HUDEP-2 (cell line): ENCODE measurements around the gene ETFDH.
"Not testable (repeated sequence)": the region's sequence is repeated elsewhere in the genome, so short reads cannot be mapped to it uniquely, and the experiment has no call there.

Experiments used
- DNase-seq, 76 experiments: peaks; one replicate each; lab custom pipeline; 2025; ENCODE audit not compliant: unreplicated experiment in 76 of 76; lab: John Stamatoyannopoulos, UW

Gene ETFDH

DNA sequence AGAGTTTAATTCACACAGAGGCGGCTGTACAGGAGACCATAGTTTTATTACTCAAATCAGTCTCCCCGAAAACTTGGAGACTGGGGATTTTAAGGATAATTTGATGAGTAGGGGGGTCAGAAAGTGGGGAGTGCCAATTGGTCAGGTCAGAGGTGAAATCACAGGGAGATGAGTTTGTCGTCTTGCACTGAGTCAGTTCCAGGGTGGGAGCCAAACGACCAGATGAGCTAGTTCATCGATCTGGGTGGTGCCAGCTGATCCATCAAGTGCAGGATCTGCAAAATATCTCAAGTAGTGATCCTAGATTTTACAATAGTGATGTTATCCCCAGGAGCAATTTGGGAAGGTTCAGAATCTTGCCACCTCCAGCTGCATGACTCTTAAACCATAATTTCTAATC is 4.0 kb downstream of the ETFDH start:
- DNase-seq, result no peak

DNA sequence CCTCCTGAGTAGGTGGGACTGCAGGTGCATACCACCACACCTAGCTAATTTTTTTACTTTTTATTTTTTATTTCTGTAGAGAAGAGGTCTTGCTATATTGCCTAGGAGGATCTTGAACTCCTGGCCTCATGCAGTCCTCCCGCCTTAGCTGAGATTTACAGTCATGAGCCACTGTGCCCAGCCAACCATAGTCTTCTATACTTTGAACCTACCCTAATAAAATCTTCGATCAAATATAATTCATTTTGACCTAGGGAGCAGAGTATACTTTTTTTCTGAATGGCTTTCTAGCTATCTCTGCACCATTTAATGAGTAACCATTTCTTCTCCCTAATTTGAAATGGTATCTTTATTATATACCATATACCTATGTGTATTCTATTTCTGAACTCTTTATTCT is 6.7 kb downstream of the ETFDH start:
- DNase-seq, result no peak

DNA sequence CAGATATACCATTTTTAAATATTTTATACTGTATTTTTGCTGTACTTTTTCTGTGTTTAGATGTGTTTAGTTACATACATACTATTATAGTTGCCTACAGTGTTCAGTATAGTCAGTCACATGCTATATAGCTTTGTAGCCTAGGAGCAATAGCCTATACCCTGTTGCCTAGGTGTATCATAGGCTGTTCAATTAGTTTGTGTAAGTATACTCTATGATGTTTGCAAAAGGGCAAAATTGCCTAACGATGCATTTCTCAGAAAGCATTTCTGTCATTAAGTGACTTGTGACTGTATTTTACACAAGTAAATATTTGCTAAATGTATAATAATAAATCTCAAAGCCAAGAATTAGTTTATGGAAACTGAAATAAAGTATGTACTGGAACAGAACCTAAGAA is 9.5 kb downstream of the ETFDH start:
- DNase-seq, result no peak

DNA sequence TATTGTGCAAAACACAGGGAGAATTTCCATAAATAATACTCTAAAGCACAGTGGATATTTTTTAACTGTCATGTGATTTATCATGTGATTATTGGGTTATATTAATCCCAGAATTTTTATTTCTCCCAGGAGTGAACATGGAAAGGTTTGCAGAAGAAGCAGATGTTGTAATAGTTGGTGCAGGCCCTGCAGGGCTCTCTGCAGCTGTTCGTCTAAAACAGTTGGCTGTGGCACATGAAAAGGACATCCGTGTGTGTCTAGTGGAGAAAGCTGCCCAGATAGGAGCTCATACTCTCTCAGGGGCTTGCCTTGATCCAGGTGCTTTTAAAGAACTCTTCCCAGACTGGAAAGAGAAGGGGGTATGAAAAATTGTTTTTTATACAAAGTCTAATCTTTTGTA is 10.0 kb downstream of the ETFDH start:
- DNase-seq, result no peak

DNA sequence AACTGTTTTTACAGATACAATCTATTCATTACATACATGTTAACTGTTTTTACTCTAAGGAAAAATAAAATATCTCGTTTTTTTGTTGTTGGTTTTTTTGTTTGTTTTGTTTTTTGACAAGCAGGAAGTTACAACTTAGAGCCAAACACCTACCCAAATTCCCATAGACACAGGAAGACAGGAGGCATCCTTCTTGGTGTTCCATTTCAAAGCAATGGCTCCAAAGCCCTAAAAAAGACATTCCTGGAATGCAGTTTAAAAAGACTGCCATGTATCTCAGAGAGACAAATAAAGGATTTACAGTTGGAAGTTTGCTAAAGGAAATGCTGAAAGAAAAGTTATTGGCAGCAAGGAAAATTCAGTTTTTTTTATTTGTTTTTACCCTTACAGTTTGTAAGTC is 16.7 kb downstream of the ETFDH start:
- no peak for DNase-seq

DNA sequence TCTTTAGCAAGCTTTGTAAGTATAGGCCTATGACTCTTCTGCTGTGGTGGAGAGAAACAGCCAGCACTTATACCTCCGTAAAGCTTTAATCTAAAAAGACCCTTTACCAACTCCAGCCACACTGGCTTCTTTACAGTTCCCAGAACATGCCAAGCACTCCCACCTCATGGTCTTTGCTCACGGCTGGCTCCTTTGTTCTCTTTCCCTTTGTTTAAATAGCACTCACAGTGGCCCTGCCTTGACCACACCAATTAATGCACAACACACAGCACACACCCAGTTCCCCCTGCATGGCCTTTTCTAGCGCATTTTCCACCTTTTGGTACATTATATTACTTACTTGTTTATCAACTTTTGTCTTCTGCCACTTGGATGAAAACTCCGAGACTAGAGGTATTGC is 32.2 kb downstream of the ETFDH start:
- DNase-seq, result no peak

DNA sequence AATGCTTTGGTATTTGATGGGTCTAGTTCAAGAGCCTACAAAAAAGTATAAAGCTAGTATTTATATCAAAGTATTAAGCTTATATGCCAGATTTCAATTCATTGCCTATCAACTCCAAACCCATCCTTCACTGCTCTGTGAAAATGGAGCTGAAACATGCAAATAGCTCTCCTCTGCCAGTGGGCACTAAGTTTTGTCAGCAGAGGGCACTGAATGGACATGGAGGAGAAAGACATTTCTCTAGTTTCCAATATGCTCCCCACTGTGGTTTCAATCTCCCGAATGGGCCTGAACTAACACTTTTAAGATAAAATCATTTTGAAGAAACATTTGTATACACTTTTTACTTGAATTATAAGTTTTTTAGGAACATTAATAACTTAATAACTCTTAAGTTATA is 38.7 kb downstream of the ETFDH start:
- peak in 10 of 76 experiments; percentile 0 to 30 (median 7) for DNase-seq

DNA sequence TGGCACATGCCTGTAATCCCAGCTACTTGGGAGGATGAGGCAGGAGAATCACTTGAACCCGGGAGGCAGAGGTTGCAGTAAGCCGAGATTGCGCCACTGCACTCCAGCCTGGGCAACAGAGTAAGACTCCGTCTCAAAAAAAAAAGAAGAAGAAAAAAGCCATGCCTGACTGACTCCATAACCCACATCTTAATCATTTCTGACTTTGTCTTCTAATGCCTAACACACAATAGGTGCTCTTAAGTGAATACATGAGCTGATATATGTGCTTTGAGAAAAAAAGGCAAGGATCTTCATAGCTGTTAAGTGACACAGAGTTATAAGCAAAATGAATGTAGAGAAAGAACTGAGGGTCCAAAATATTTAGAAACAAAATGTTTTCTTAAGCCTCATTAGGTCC is 40.5 kb downstream of the ETFDH start:
- DNase-seq, result not testable (repeated sequence)

DNA sequence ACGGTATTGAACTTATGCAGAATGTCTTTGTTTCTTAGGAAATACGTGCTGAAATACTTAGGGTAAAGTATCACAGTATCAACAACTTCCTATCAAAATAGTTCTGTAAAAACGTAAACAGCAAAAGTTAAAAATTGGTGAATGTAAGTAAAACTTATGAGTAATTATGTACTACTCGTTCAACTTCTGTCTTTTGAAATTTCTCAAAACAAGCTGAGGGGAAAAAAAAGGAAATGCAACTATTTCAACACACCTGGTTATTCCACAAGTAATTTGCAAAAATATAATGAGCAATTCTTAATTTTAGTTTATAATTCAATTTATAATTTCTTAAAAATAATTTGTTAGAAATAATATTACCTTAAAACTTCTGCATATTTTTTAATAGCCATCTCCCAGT is 42.8 kb downstream of the ETFDH start:
- DNase-seq, result no peak

DNA sequence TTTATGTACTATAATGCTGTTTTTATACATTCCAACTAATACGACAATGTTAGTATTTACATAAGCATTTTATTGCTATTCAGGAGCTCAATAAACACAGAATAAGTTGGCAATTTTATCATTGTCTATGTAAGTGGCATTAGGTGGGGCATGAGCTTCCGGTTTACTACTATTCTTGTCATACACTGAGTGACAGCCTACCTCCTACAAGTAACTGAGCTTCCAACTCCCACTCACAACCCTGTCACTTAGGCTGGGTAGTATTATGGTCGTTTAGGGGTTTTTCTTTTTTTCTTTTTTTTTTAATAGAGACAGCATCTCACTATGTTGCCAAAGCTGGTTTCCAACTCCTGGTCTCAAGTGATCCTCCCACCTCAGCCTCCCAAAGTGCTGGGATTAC is 43.7 kb downstream of the ETFDH start:
- DNase-seq, result no peak

DNA sequence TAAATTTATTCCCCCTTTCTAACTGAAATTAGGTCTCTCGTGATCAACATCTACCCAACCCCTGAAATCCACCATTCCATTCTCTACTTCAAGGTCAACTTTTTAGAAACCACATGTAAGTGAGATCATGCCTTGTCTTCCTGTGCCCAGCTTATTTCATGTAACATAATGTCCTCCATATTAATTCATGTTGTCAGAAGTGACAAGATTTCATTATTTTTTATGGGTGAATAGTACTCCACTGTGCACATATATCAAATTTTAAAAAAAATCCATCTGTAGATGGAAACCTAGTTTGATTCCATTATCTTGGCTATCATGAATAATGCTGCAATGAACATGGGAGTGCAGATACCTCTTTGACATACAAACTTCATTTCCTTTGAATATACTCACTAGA is 49.6 kb downstream of the ETFDH start:
- no peak for DNase-seq

DNA sequence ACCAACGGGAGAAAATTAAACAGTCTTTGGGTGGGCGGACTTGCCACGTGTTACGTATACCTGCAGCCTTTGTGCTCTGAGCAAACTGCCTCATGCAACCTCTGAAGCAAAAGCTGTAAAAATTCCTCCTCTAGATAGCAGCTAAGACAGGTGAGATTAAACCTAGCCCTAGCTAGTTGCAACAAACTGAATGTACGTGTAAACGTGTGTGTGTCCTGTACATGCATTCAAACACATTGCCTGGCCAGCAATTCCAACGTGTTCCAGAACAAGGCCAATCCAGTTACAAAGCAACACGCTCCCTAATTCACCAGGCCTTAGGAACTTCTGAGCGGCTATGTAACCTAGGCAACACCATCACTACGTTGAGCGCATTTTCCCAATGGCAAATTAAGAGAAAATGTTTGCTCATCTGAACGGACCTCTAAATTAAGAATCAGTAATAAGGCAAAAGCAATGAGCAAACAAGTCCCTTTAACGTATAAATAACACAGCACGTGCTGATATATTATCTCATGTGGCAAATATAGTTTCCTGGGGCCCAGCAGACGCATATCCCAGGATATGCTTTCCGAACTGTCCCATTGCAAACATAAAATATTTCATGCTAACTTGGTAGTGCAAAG is 50.3 kb downstream of the ETFDH start:
- DNase-seq, result peak in 8 of 76 experiments; percentile 2 to 39 (median 10)

DNA sequence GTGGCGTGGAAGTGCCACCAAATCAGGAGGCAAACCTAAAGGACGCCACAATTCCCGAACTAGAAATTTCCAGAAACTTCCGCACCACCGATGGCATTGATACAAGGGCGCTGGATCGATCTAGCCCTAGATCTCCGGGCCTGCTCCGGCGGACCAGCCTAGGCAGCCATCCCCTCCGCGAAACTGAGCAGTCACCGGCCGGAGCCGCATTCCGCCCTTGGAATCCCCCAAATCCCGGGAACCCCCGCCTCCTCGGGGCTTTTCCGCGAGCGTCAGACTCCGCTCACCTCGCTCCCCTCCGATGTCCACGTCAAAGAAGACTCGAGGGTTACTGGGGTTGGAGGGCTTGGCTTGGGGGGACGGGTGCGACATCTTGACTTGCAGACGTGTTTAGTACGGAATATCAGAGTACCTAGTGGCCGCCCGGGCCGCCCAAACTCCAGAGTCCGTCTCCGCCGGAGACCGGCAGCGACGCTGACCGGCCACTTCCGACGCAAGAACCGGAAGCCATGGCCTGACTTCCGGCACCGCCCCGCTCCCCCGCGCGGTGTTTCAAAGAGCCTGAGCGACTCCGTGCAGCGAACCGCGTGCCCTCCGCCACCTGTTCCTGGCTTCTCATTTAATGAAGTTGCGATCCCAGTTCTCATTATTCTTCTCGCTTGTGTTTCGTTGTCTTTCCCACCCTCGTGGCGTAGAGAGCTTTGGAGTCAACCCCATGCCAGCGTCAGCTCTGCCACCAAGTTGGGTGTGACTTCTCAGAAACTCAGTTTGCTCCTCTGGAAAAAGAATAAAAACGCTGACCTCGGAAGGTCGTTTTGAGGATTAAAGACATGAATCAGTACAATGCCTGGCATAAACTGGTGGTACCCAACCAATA is 51.1 kb downstream of the ETFDH start, which contains the start of gene PPID:
Gene PPID, minus strand, starts transcription at position 480 of the 877 bp plus-strand sequence. Its CDS starts 108 bp downstream, at position 372.
- DNase-seq, result peak in 75 of 76 experiments; percentile 30 to 87 (median 76)

DNA sequence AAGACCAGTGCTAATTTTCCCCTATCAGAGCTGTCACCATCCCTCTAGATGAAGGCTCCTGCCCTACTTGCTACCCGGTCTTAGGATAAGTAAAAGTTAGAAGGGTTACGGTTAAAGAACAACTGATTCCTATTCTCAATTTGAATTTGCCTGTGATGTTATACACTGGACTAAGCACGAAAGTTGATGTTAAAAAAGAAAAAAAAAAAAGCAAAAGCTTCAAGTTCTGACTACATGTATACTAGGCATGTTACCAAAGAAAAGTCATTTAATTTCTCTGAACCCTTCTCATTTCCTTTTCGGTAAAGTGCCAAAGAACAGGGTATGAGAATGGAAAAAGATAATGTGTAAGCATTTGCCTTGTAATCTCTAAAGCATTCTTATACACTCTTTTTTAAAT is 52.5 kb downstream of the ETFDH start:
- no peak for DNase-seq

DNA sequence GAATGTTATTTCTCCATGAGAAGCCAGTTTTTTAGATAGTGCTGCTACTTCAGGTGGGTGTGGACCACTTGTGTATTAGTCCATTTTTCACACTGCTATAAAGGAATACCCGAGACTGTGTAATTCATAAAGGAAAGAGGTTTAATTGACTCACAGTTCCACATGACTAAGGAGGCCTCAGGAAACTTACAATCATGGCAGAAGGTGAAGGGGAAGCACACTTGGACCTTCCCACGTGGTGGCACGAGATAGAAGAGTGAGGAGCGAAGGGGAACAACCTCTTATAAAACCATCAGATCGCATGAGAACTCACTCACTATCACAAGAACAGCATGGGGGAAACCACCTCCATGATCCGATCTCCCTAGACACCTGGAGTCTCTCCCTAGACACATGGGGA is 54.5 kb downstream of the ETFDH start:
- no peak for DNase-seq

DNA sequence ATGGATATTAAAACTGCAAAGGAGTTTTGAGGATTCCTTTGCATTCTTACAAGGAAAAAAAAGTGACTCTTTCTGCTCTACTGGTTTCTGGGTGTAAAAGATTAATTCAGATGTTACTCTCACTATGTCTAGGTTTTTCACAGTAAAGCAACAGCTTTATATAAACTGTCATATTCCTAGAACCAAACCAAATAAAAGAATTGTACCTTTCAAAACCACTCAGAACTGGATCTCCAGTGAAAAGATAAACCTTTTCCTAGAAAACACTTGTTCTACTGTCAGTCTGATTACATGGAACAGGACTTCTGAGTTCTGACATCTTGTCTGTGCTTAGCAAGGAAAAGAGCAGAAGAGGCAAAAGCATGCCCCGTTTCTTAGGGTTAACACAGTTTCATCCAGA is 56.1 kb downstream of the ETFDH start:
- peak in 8 of 76 experiments; percentile 2 to 71 (median 12) for DNase-seq

DNA sequence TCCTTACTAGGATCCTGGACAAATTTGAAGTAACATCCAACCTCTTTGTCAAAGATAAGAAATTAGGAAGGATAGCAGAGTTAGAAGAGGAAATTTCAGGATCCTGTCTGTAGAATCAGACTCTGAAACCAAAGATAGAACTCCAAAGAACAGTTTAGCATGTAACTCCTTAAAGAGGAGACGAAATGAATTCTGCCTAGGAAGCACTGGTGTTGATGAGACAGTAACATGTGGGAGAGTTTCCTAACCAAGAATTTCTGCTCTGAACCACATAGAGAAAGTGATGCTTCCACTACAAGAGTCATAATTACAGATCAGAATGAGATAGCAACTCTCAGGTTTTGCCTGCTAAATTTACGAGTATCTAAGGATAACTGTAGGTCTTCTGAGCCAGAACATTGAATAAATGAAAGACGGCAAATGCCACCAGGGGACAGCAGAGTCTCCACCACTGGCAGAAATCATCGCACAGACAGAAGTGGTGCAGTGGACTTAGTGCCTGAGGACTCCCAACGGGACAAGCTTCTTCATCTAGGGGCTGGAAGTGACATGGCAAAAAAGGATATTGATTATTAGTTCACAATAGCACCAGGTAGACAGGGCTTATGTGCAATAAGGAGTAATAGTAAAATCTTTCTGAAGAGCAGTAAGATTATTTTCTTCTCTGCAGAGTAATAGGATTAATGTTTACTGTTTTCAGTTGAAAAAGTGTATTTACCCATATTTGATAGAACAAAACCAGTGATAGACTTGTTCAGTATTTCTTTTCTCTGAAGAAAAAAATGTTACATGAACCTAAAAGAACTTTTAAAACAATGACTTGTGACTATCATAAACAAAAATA is 57.8 kb downstream of the ETFDH start:
- peak in 66 of 76 experiments; percentile 1 to 71 (median 30) for DNase-seq

DNA sequence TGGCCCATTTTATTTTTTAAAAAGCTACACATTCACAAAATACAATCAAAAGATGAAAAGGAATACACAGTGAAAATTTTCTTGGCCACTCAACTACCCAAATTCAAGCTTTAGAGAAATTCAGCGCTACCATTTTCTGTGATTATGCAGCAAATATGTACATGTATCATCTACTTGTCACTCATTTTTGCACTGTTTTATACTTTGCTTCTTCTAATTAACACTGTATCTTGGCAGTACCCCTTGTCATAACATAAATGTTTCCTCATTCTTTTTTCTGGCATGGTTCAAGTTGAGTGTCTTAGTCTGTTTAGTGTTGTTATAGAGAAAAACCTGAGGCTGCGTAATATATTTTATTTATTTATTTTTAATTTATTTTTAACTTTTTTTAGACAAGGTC is 66.8 kb downstream of the ETFDH start:
- DNase-seq, result no peak

DNA sequence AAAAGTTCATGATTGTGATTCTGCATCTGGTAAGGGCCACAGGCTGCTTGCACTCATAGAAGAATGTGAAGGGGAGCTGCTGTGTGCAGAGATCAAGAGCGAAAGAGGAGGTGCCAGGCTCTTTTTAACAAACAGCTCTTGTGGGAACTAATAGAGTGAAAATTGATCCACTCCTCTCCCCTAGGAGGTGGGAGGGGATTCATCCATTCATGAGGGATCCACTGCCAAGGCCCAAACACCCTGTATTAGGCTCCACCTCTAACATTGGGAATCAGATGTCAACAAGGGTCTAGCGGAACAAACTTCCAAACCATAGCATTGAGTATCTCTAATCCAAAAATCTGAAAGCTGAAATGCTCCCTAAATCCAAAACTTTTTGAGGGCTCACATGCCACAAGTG is 67.5 kb downstream of the ETFDH start:
- DNase-seq, result no peak

DNA sequence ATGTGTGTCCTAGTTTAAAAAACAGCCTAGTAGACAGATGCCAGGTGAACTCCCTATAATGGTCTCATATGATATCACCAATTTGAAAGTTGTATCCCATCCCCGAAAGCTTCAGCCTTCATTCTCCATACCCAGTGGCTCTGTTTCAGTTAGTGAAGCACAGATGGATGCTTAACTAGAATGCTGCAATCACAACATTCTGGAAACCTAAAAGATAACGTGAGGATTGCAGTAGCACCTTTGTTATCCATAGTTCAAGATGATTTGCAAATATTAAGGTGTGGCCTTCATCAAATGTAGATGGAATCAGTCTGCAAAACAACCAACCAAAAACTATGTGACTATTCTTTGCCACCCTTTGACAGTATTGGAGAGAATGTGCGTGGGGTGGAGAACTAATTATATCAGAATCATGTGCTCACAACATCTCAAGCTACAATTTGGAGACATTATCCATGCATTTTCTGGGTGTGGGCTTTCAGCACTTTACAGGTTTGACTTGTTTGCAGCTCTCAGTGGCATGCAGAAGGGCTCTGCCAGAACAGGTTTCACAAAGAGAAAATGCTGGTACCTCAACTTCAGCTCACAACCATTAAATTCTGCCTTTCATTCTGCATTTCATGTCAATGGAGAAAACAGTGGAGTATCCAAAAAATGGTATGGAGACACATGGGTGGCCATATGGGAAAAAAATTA is 69.4 kb downstream of the ETFDH start:
- no peak for DNase-seq

DNA sequence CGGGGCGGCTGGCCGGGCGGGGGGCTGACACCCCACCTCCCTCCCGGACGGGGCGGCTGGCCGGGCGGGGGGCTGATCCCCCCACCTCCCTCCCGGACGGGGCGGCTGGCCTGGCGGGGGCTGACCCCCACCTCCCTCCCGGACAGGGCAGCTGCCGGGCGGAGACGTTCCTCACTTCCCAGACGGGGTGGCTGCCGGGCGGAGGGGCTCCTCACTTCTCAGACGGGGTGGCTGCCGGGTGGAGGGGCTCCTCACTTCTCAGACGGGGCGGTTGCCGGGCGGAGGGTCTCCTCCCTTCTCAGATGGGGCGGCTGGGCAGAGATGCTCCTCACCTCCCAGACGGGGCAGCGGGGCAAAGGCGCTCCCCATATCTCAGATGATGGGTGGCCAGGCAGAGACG is 74.4 kb downstream of the ETFDH start:
- DNase-seq, result not testable (repeated sequence)
